ENCODE measurements around the gene SDR9C7. TPM values are rescaled to one million over a fixed set of nuclear protein-coding genes. Genes with fewer than 3 reads are reported as not detected.
"Not testable (repeated sequence)": the region's sequence is repeated elsewhere in the genome, so short reads cannot be mapped to it uniquely, and the experiment has no call there.

Gene SDR9C7
- not detected in 2 replicates for total RNA-seq (2014; rRNA removed; shearing (Covaris generic))

DNA sequence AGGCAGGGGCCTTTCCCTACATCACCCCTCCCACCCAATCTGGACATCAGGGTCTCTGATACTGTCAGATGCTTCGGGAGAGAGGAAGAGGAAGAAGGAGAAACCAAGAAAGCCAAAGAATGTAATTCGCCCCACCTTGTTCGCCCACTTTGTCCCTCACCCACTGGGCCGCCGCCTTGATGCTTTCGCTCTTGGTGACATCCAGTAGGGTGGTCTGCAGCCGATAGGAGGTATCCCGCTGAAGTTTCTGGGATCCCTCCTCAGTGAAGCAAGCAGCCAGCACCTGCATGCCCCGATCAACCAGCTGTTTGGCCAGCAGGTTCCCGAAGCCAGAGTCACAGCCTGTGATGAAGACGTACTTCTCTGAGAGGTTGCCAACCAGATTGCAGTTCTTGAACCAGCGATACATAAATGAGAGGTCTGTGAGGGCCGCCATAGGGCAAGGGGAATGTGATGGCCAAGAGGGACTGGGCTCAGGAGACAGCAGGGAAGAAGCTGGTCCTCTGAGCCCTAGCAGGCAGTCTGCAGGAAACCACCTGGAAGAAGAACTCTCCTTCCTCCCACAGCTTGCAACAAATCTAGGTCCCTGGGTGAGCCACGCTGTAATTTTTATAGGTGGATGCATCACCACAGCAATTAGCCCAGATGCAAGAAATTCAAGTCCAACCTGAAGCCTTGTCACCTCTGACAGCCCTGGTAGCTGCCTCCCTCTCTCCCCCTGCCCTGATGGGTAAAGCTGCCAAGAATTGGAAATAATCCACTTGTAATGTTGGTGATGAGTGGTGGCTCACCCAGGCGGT, at the start of gene SDR9C7:
TSS of gene SDR9C7 (minus strand) at position 583 of the 800 bp plus-strand sequence. CDS start at position 436, 147 bp downstream.
- Histone ChIP-seq H3K4me1 (replicated peaks) (no peaks in the 10 kb centered on the region), H3K27ac (no peak within 1 kb of the TSS), H3K4me3 (no peak within 1 kb of the TSS), H3K27me3 (replicated peaks) (no peaks in the 10 kb centered on the region), H3K36me3 (no peaks in the 10 kb centered on the region), H3K9me3 (replicated peaks) (no peaks in the 10 kb centered on the region)
- DNase-seq (ENCODE audit: low read depth in 1 of 2, low spot score in 2 of 2) = peak in 1 of 2 experiments; percentile 24

GRCh38 chr12:56983386-56983785, 49.2 kb upstream of the SDR9C7 start:
- no peaks in the 10 kb centered on the region for H3K36me3 ChIP-seq
- H3K4me1 ChIP-seq (replicated peaks) = peaks cover 8% of the 10 kb centered on the region
- H3K27me3 ChIP-seq (replicated peaks) = no peaks in the 10 kb centered on the region
- no peak for DNase-seq (ENCODE audit: low read depth in 1 of 2, low spot score in 2 of 2)
- no peak overlapping the region for H3K27ac ChIP-seq
- no peaks in the 10 kb centered on the region; the same call in 1 of the 2 replicates for H3K9me3 ChIP-seq (replicated peaks)
- no peak overlapping the region for H3K4me3 ChIP-seq

DNA sequence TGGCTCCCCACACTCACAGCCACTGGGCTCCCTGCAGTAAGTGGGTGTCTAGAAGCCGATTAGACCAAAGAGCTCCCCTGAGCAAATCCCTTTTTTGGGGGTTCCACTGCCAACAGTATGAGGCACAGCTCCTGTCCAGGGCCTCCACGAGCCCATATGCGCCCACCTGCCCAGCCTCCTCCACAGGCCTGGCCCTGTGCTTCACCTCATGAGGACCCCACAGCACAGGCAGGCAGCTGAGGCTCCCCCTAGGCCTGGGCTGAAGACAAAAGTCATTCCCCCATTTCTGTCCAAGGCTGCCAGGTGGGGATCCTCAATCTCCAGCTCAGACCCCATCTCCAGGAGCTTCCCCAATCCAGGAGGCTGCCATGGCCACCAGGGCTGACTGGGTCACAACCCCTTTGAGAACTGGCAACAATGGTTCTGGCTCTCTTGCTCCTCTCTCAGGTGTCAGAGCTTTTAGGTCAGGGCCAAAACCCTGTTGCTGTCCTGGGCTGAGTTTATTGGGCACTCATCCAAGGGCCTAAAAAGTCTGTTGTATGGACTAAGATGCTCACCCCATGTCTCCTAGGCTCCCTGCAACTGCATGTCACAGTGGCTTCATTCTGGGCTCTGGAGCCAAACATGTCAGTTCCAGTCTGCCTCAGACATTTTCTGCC, 48.5 kb upstream of the SDR9C7 start:
- H3K27me3 ChIP-seq (replicated peaks); DNase-seq (ENCODE audit: low read depth in 1 of 2, low spot score in 2 of 2); H3K27ac ChIP-seq; H3K9me3 ChIP-seq (replicated peaks); H3K4me1 ChIP-seq (replicated peaks); H3K36me3 ChIP-seq; H3K4me3 ChIP-seq: not testable (repeated sequence)

DNA sequence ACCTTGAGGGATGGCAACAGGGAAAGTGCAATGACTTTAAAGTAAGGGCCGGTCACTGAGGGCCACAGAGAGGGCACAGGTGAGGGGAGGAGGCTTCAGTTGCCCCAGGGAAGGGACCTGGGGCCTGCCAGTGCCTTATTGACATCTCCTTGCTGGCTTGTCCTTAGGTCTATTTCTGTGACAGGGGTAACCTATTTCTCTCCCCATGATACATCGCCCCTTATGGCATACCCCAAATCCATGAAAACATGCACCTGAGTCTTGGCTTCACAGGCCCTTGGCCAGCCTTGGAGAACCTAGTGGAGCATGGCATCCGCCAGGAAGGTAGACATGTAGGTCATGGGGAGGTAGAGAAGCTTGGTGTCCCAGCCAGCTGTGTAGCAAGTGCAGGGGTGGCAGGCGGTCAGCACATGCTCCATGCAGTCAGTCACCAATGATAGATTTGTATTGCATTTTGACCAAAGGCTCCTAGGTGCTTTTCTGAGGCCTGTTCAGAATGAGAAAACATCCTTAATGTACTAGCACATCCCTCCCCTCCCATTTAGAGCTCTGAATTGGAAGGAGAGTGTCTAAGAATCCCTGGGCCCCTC, 46.8 kb upstream of the SDR9C7 start:
- no peaks in the 10 kb centered on the region for H3K36me3 ChIP-seq
- no peaks in the 10 kb centered on the region for H3K27me3 ChIP-seq (replicated peaks)
- no peak for DNase-seq (ENCODE audit: low read depth in 1 of 2, low spot score in 2 of 2)
- H3K4me1 ChIP-seq (replicated peaks) = no peaks in the 10 kb centered on the region
- no peak overlapping the region for H3K27ac ChIP-seq
- no peak overlapping the region for H3K4me3 ChIP-seq
- H3K9me3 ChIP-seq (replicated peaks) = no peaks in the 10 kb centered on the region; the same call in 1 of the 2 replicates

DNA sequence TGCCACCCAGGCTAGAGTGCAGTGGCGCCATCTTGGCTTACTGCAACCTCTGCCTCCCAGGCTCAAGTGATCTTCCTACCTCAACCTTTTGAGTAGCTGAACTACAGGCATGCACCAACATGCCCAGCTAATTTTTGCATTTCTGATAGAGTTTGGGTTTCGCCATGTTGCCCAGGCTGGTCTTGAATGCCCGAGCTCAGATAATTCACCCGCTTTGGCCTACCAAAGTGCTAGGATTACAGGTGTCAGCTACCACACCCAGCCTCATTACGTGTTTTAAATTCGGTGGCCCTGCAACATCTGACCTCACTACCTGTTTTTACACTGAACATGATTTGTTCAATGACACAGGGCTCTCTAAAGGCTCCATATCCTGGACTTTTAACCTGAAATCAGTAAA, 46.1 kb upstream of the SDR9C7 start:
- no peaks in the 10 kb centered on the region for H3K4me1 ChIP-seq (replicated peaks)
- no peaks in the 10 kb centered on the region for H3K9me3 ChIP-seq (replicated peaks)
- H3K27ac ChIP-seq = no peak overlapping the region
- no peaks in the 10 kb centered on the region for H3K27me3 ChIP-seq (replicated peaks)
- DNase-seq (ENCODE audit: low read depth in 1 of 2, low spot score in 2 of 2) = no peak
- H3K4me3 ChIP-seq = no peak overlapping the region
- no peaks in the 10 kb centered on the region for H3K36me3 ChIP-seq

GRCh38 chr12:56979628-56980027, 45.4 kb upstream of the SDR9C7 start:
- Histone ChIP-seq H3K9me3 (replicated peaks) (no peaks in the 10 kb centered on the region), H3K36me3 (no peaks in the 10 kb centered on the region), H3K27ac (no peak overlapping the region), H3K27me3 (replicated peaks) (no peaks in the 10 kb centered on the region), H3K4me1 (replicated peaks) (no peaks in the 10 kb centered on the region), H3K4me3 (no peak overlapping the region)
- no peak for DNase-seq (ENCODE audit: low read depth in 1 of 2, low spot score in 2 of 2)

GRCh38 chr12:56978397-56979138, 44.4 kb upstream of the SDR9C7 start:
- Histone ChIP-seq H3K4me3 (no peak overlapping the region), H3K36me3 (no peaks in the 10 kb centered on the region), H3K9me3 (replicated peaks) (no peaks in the 10 kb centered on the region), H3K4me1 (replicated peaks) (no peaks in the 10 kb centered on the region), H3K27ac (no peak overlapping the region), H3K27me3 (replicated peaks) (no peaks in the 10 kb centered on the region)
- DNase-seq (ENCODE audit: low read depth in 1 of 2, low spot score in 2 of 2) = no peak

DNA sequence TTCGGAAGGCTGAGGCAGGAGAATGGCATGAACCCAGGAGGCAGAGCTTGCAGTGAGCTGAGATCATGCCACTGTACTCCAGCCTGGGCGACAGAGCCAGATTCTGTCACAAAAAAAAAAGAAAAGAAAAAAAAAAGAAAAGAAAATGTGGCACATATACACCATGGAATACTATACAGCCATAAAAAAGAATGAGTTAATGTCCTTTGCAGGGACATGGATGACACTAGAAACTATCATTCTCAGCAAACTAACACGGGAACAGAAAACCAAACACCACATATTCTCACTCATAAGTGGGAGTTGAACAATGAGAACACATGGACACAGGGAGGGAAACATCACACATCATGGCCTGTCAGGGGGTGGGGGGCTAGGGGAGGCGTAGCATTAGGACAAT, 43.2 kb upstream of the SDR9C7 start:
- not testable (repeated sequence) for H3K9me3 ChIP-seq (replicated peaks); H3K27ac ChIP-seq; DNase-seq (ENCODE audit: low read depth in 1 of 2, low spot score in 2 of 2); H3K4me1 ChIP-seq (replicated peaks); H3K27me3 ChIP-seq (replicated peaks); H3K4me3 ChIP-seq; H3K36me3 ChIP-seq

DNA sequence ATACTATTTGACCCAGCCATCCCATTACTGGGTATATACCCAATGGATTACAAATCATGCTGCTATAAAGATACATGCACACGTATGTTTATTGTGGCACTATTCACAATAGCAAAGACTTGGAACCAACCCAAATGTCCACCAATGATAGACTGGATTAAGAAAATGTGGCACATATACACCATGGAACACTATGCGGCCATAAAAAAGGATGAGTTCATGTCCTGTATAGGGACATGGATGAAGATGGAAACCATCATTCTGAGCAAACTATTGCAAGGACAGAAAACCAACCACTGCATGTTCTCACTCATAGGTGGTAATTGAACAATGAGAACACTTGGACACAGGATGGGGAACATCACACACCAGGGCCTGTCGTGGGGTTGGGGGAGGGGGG, 40.0 kb upstream of the SDR9C7 start:
- H3K4me1 ChIP-seq (replicated peaks); H3K27me3 ChIP-seq (replicated peaks); H3K27ac ChIP-seq; DNase-seq (ENCODE audit: low read depth in 1 of 2, low spot score in 2 of 2); H3K9me3 ChIP-seq (replicated peaks); H3K4me3 ChIP-seq; H3K36me3 ChIP-seq: not testable (repeated sequence)

DNA sequence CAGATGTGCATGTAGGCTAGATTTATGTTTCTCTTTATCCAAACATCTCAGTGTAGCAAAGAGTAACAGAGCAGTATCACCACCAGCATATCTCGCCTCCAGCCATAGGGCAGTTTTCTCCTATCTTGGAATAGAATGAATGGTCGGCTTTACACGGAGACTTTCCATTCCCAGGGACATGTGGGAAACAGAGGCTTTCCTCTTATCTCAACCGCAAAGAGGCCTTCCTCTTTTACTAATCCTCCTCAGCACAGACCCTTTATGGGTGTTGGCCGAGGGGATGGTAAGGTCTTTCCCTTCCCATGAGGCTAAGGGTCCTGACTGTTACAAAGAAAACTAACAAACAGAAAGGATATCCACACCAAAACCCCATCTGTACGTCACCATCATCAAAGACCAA, 34.7 kb upstream of the SDR9C7 start:
- H3K36me3 ChIP-seq; H3K4me3 ChIP-seq; H3K27ac ChIP-seq; H3K9me3 ChIP-seq (replicated peaks); H3K4me1 ChIP-seq (replicated peaks); H3K27me3 ChIP-seq (replicated peaks); DNase-seq (ENCODE audit: low read depth in 1 of 2, low spot score in 2 of 2): not testable (repeated sequence)

GRCh38 chr12:56965997-56966642, 31.9 kb upstream of the SDR9C7 start:
- H3K27ac ChIP-seq; H3K27me3 ChIP-seq (replicated peaks); H3K36me3 ChIP-seq; H3K4me3 ChIP-seq; H3K4me1 ChIP-seq (replicated peaks); H3K9me3 ChIP-seq (replicated peaks); DNase-seq (ENCODE audit: low read depth in 1 of 2, low spot score in 2 of 2): not testable (repeated sequence)

DNA sequence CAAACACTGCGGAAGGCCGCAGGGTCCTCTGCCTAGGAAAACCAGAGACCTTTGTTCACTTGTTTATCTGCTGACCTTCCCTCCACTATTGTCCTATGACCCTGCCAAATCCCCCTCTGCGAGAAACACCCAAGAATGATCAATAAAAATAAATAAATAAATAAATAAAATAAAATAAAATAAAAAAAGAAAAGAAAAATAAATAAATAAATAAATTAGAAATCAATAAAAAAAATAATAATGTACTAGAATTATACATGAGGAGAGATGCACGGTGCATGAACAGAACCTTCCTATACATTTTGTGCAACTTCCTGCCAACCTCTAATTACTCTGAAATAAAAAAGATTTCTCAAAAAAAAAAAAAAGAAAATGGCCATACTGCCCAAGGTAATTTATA, 30.9 kb upstream of the SDR9C7 start:
- not testable (repeated sequence) for H3K9me3 ChIP-seq (replicated peaks); H3K36me3 ChIP-seq; H3K27me3 ChIP-seq (replicated peaks); H3K4me1 ChIP-seq (replicated peaks); H3K27ac ChIP-seq; DNase-seq (ENCODE audit: low read depth in 1 of 2, low spot score in 2 of 2); H3K4me3 ChIP-seq

DNA sequence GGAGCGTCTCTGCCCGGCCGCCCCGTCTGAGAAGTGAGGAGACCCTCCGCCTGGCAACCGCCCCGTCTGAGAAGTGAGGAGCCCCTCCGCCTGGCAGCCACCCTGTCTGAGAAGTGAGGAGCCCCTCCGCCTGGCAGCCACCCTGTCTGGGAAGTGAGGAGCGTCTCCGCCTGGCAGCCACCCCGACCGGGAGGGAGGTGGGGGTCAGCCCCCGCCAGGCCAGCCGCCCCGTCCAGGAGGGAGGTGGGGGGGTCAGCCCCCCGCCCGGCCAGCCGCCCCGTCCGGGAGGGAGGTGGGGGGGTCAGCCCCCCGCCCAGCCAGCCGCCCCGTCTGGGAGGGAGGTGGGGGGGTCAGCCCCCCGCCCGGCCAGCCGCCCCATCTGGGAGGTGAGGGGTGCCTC, 29.3 kb upstream of the SDR9C7 start:
- not testable (repeated sequence) for H3K36me3 ChIP-seq; H3K9me3 ChIP-seq (replicated peaks); H3K4me3 ChIP-seq; H3K27ac ChIP-seq; H3K4me1 ChIP-seq (replicated peaks); H3K27me3 ChIP-seq (replicated peaks); DNase-seq (ENCODE audit: low read depth in 1 of 2, low spot score in 2 of 2)
